ENCODE measurements around the gene RAET1L. TPM values are rescaled to one million over a fixed set of nuclear protein-coding genes. Genes with fewer than 3 reads are reported as not detected.

Gene RAET1L
- total and polyA plus RNA-seq, 9 of the 15 experiments (the other 6 are each of a cell fraction or from before 2014, with no cell fraction given), result not detected

GRCh38 chr6:150016324-150017185 is 8.8 kb downstream of the RAET1L start (continued):
- TF ChIP-seq, protein P1, sequence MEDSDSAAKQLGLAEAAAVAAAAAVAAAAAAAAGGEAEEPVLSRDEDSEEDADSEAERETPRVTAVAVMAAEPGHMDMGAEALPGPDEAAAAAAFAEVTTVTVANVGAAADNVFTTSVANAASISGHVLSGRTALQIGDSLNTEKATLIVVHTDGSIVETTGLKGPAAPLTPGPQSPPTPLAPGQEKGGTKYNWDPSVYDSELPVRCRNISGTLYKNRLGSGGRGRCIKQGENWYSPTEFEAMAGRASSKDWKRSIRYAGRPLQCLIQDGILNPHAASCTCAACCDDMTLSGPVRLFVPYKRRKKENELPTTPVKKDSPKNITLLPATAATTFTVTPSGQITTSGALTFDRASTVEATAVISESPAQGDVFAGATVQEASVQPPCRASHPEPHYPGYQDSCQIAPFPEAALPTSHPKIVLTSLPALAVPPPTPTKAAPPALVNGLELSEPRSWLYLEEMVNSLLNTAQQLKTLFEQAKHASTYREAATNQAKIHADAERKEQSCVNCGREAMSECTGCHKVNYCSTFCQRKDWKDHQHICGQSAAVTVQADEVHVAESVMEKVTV (CRISPR knock-in tag; IDR thresholded peaks at IDR 0.05), result peak; percentile 89
- TF ChIP-seq HBP1 (CRISPR knock-in tag; IDR thresholded peaks at IDR 0.05) (peak; percentile 71; the same call in 1 of the 2 replicates), ZNF232 (CRISPR knock-in tag; IDR thresholded peaks at IDR 0.05) (no peak), GATAD2B (IDR thresholded peaks at IDR 0.05; ENCODE audit: borderline replicate concordance) (no peak), ARID2 (IDR thresholded peaks at IDR 0.05) (peak; percentile 80), ATF7 (IDR thresholded peaks at IDR 0.05) (peak; percentile 50; the same call in 1 of the 2 replicates), NCOR1 (IDR thresholded peaks at IDR 0.05) (no peak), MTF1 (CRISPR knock-in tag; IDR thresholded peaks at IDR 0.05; ENCODE audit: borderline replicate concordance) (no peak), ZNF740 (CRISPR knock-in tag; IDR thresholded peaks at IDR 0.05) (no peak), ZNF740 (tag; IDR thresholded peaks at IDR 0.05) (no peak), SMC3 (conservative IDR thresholded peaks at IDR 0.05; ENCODE audit: insufficient read depth, low read depth, low read length) (peak; percentile 77), MXI1 (IDR thresholded peaks at IDR 0.05; ENCODE audit: low read depth, low read length) (no peak), SMAD1 (IDR thresholded peaks at IDR 0.05; ENCODE audit: low read depth, low read length, partially characterized antibody) (no peak), HLTF (IDR thresholded peaks at IDR 0.05) (0 out of 2 replicates have a peak, but pooled peaks have one; percentile 31), ZC3H11A (IDR thresholded peaks at IDR 0.05; ENCODE audit: low read depth, low read length) (no peak), OTX1 (CRISPR knock-in tag; IDR thresholded peaks at IDR 0.05) (no peak), BRF1 (IDR thresholded peaks at IDR 0.05; ENCODE audit: borderline replicate concordance, extremely low read depth, insufficient read length) (no peak), NKRF (IDR thresholded peaks at IDR 0.05; ENCODE audit: borderline replicate concordance) (no peak), MAX (CRISPR knock-in tag; IDR thresholded peaks at IDR 0.05) (0 out of 2 replicates have a peak, but pooled peaks have one; percentile 17)
- TF ChIP-seq, protein P2, sequence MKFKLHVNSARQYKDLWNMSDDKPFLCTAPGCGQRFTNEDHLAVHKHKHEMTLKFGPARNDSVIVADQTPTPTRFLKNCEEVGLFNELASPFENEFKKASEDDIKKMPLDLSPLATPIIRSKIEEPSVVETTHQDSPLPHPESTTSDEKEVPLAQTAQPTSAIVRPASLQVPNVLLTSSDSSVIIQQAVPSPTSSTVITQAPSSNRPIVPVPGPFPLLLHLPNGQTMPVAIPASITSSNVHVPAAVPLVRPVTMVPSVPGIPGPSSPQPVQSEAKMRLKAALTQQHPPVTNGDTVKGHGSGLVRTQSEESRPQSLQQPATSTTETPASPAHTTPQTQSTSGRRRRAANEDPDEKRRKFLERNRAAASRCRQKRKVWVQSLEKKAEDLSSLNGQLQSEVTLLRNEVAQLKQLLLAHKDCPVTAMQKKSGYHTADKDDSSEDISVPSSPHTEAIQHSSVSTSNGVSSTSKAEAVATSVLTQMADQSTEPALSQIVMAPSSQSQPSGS (CRISPR knock-in tag; IDR thresholded peaks at IDR 0.05), result no peak

All from K562 (cell line).